Dedifferentiated amniotic fluid mesenchymal stem cell (primary cell): Measurements from ENCODE around the gene MINK1.
A peak's percentile ranks its signal among the peaks of the same experiment; 100 is the strongest.
"Not testable (repeated sequence)": the region's sequence is repeated elsewhere in the genome, so short reads cannot be mapped to it uniquely, and the experiment has no call there.

ENCODE experiments used
- DNase-seq: peaks from one replicate; pipeline ENCODE4 v3.0.0-alpha.2; 2016; ENCODE audit errors: extremely low spot score

MINK1 gene

GRCh38 chr17:4811471-4811870 lies 21.7 kb upstream of the MINK1 start:
- no peak for DNase-seq

GRCh38 chr17:4812690-4813089 lies 20.4 kb upstream of the MINK1 start:
- no peak for DNase-seq

GRCh38 chr17:4815043-4815675 lies 18.0 kb upstream of the MINK1 start:
- no peak for DNase-seq

- no peak for DNase-seq
These were observed 16.3 kb upstream of the MINK1 start for GRCh38 chr17:4816826-4817225.

GRCh38 chr17:4818276-4818675 lies 14.9 kb upstream of the MINK1 start:
- DNase-seq: no peak

GRCh38 chr17:4822835-4823234 lies 10.3 kb upstream of the MINK1 start:
- no peak for DNase-seq

- peak; percentile 1 for DNase-seq
These were observed 9.6 kb upstream of the MINK1 start for GRCh38 chr17:4823373-4824089.

GRCh38 chr17:4827399-4827798 lies 5.7 kb upstream of the MINK1 start:
- peak; percentile 6 for DNase-seq

- DNase-seq: not testable (repeated sequence)
These were observed 337 bp upstream of the MINK1 start for GRCh38 chr17:4832829-4833177.

GRCh38 chr17:4833941-4834680 lies 971 bp downstream of the MINK1 start:
- DNase-seq: peak; percentile 32

GRCh38 chr17:4834681-4835020 lies 1.5 kb downstream of the MINK1 start:
- no peak for DNase-seq

- DNase-seq: no peak
These were observed 3.1 kb downstream of the MINK1 start for GRCh38 chr17:4836221-4836620.

- peak; percentile 12 for DNase-seq
These were observed 4.5 kb downstream of the MINK1 start for GRCh38 chr17:4837471-4838308.

- no peak for DNase-seq
These were observed 5.2 kb downstream of the MINK1 start for GRCh38 chr17:4838309-4838785.

GRCh38 chr17:4839221-4839620 lies 6.1 kb downstream of the MINK1 start:
- DNase-seq: peak; percentile 1

- DNase-seq: peak; percentile 26
These were observed 7.1 kb downstream of the MINK1 start for GRCh38 chr17:4839965-4840892.

GRCh38 chr17:4840893-4841242 lies 7.7 kb downstream of the MINK1 start:
- DNase-seq: no peak

GRCh38 chr17:4842376-4842775 lies 9.2 kb downstream of the MINK1 start:
- peak; percentile 10 for DNase-seq

GRCh38 chr17:4843321-4844000 lies 10.3 kb downstream of the MINK1 start:
- no peak for DNase-seq

GRCh38 chr17:4845118-4845517 lies 12.0 kb downstream of the MINK1 start:
- DNase-seq: no peak
